Left hindlimb (tissue), 1 donor: ENCODE data around the gene ATP2B2.

Source experiments
- DNase-seq: peaks from one replicate; pipeline ENCODE4 v3.0.0-alpha.2; 2018

Gene ATP2B2

DNA sequence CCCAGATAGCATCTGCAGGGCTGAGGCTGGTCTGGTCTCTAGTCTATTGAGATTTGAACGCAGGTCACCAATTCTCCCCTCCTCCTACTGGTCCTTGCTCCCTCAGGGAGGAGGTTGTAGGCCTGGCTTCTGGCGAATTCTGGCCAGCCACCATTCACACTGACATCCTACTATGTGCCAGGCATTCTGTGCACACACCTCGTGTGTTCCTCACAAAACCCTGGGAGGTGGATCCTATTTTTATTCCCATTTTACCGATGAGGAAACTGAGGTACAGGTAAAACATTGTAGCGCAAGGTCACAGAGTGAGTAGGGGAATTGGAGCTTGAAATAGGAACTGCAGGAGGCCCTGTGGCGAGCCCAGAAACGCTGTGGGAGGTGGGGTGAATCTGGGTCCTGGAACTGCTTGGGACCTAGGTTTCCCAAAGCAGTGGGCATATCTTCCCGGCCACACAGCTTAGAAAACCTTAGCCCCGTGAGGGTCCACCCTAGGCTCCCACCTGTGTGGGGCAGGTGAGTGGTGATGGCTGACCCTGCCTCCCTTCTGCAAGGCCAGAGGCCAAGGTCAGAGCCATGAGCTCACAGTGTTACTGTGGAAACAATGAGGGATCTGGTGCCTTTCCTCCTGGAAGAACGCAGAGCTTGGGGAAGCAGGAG, 4.8 kb upstream of the ATP2B2 start:
- DNase-seq = no peak

DNA sequence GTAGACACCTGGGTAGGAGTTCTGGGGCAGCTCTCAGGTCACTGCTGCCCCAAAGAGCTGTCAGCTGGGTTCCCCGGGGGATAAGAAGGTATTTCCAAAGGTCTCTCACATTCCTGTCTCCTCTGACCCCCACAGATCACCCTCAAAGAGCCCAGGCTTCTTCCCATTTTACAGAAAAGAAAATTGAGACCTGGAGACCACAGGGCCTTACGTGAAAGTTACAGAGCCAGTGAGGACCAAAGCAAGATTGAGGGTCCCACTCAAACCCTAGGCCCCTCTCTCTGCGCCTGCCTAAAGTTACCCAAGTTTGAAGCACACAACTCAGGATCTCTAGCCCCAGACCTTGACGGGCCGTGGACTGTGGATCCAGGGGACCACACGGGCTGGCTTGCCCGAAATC, 3.9 kb upstream of the ATP2B2 start:
- no peak for DNase-seq

DNA sequence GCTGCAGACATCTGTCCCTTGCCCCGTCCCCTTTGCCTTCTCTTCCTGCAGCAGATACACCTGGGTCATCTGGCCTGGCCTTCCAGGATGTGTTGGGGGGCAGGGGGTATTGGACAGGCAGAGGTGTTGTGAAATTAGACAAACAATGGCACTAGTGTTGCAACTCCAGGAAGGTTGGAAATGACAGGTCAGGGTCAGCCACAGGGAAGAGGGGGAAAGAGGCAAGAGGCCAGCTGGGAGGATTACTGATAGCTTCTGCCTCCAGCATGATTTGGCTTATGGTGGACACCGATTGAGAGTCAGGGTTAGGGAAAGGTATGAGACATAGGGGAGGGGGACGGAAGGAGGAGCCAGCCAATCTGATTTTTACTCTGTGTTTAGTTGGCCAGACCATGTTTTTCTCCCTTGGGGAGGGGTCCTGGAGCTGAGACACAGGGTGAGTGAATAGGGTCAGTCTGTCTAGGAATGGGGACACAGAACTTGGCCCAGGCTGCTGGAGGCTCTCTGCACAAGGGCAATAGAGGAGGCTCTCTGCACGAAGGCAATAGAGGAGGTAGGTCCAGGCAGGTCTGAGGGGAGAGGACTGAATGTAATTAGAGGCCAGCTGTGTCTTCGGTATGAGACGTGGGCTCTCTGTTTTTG, 3.4 kb upstream of the ATP2B2 start:
- DNase-seq = no peak

DNA sequence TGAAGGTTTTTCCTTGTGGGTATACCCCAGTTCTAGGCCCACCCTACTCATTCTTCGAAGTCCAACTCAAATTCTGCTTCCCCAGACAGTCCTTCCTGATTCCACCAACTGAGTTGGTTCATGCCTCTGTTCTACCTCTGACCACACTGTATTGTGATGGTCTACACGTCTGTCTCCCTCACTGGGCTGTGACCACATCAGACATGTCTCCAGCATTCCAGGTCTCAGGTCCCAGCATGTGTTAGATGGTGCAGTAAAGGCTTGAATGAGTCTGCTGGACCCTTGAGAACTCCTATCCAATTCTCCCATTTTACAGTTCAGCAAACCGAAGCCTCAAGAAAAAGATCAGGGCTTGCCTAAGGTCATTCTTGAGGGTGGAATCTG, 2.8 kb upstream of the ATP2B2 start:
- DNase-seq = no peak

DNA sequence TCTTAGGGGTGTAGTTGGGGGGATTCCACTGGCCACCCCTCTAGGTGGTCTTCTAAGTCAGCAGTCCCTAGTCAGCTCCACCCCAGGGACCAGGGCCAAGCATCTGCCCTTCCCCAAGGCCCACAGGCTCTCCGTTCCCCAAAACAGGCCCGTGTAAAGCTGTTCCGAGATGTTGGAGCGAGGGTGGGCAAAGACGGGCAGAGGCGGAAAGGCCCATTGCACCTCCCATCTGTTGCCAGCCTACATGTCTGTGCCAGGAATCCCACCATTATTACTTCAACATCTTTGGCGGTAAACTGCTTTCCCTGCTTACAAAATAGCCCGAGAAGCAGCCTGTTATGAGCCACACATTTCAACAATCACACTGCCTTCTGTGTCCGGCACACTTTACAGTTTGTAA, 1.9 kb upstream of the ATP2B2 start:
- no peak for DNase-seq

DNA sequence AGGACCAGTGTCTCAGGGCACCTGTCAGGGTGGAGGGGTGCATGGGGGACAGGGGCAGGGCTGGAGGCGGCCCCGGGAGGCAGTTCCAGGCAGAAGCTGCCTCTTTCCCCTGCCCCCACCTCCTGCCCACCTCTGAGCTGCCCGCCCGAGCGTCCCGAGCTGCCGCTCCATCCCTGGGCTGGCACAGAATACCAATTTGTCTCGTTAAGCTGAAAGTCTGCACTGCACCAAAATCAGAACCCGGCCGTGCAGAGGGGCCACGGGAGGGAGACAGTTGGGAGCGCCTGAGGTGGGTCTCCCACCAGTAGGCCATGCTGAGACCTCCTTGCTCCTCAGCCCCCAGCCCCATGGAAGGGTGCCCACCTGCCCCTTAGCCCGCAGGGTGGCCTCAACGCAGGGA, 1.3 kb upstream of the ATP2B2 start:
- no peak for DNase-seq

DNA sequence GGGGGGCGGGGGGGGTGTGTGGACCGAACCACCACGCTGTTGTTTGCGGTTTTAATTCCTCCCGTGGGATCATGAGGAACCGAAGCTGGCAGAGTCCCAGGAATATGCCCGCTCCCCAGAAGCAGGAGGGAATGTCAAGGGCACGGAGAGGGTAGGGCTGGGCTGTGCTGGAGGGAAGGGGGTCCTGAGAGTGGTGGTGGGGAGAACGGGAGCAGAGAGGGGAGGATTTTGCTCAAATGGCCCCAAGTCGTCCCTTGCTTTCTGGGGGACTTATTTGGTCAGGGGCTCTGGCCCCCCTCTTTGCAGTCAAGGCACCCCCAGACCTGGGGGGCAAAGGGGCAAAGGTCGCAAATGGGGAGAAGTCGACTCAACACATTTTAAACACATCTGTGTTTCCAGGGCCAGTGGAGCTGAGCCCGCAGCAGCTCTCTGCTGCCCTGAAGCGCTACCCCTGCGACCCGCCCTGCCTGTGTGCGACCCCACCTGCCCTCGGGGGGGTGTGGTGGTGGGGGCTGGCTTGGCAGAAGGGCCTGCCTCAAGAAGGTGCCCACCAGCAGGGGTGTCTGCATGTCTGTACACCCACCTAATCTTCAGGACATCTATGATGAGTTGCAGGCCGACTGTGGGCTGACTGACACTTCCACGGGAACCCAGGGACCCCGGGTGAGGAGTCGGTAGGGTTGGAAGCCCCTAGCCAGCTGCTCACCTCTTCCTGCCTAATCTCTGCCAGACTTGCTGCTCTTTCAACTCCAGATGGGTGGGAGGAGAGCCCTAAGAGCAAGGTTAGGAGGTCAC, 602 bp upstream of the ATP2B2 start:
- no peak for DNase-seq

DNA sequence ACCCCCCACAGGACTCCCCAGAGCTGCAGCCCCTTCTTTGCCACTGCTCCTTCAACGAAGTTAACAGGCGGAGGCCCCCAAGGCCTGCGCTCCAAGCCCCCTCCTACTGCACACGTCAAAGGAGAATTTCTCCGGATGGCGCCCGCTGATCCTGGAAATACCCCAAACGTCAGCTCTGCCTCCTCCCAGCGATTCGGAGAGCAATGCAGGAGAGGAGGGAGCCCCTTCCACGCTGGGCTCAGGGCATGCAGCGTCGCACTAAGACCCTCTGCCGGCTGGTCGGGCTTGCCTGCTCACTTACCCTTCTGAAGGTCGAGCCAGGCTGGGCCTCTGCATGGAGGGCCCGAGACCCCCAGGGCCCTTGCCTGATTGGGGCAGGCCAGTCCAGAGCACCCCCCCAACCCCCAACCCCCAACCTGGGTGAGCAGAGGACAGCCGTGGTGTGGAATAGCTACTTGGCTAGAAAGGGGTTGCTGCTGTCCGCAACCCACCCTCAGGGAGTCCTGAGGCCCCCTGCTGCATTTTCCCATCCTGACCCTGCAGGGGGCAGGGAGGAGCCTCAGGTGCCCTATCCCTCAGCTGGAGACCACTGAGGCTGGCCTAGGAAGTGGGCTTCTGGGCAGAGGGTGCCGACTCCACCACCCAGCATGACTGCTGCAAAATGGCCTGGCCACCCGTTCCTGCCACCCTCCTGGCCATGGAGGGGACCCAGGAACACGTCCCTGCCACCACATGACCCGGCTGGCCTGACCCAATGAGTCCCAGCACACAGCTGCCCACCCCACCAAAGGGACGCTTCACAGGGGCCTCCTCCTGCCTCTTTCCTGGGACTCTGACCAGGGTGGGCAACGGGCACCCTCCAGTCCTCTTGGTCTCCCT, 976 bp downstream of the ATP2B2 start:
- DNase-seq = no peak

DNA sequence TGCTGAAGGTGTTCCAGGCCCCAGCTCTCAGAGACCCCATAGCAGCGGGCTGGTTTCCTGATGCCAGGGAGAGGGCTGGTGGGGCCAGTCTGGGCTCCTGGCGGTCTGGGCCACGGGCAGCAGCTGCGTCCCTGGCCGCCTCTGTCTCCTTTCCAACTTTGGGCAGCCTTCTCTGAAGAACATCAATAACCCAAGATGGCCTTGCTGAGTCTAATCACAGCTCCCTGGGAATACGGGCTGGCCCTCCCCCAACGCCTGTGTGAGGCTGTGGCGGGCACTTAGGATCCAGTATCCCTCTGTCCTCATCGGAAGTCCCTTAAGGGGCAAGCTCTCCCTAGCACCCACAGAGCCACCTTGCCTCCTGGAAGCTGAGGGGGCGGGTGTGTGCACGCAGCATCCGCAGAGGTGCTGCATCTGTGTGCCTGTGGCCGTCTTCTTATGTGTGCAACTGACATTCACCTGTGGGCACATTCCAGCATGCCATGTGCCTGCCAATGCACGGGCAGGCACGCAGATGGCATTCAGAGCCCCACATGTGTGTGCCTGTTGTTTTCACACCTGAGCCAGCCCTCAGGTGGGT, 2.1 kb downstream of the ATP2B2 start:
- no peak for DNase-seq

DNA sequence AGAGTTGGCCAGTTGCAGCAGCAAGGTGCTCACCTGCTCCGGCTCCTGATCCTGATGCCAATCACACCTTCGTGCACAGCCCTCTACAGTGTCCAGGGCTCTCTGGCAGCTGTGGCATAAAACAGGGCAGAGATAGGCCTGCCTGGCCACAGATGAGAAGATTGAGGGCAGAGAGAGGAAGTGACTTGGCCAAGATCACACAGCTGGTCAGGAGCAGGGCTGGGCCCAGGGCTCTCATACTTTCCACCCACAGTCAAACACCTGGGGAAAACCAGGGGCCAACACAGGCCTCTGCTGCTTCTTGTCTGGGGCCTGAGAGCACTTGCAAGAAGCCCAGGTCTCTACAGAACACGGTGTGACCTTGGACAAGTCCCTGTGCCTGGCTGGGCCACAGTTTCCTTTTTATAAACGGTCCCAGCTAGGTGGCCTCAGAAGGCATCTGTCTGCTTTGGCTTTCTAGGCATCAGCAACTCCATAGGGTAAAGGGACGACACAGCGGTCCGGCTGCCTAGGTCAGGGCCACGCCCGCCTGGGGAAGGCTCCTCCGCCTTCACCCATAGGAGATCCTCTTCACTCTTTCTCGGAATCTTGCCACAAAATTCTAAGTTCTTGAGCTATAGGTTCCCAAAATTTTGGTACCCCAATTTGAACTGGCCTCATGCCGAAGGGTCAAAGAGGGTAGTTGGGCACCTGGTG, 3.1 kb downstream of the ATP2B2 start:
- no peak for DNase-seq

DNA sequence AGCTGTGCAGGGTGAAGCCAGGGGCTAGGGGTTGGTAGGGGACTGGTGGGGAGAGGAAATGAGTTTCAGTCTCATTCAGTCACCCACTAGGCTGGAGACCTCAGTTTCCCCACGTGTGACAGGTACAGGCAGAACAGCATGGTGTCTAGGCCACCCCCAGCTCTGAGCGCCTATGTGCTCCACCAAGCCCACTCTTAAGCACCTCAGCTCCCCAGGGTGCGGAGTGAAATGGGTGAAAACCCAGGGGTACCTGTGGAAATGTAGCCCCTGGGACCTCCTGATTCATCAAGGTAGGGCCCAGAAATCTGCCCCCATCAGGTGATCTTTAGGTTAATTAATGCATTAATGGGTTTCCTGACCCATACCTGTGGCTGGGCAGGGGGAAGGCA, 3.7 kb downstream of the ATP2B2 start:
- DNase-seq = no peak

DNA sequence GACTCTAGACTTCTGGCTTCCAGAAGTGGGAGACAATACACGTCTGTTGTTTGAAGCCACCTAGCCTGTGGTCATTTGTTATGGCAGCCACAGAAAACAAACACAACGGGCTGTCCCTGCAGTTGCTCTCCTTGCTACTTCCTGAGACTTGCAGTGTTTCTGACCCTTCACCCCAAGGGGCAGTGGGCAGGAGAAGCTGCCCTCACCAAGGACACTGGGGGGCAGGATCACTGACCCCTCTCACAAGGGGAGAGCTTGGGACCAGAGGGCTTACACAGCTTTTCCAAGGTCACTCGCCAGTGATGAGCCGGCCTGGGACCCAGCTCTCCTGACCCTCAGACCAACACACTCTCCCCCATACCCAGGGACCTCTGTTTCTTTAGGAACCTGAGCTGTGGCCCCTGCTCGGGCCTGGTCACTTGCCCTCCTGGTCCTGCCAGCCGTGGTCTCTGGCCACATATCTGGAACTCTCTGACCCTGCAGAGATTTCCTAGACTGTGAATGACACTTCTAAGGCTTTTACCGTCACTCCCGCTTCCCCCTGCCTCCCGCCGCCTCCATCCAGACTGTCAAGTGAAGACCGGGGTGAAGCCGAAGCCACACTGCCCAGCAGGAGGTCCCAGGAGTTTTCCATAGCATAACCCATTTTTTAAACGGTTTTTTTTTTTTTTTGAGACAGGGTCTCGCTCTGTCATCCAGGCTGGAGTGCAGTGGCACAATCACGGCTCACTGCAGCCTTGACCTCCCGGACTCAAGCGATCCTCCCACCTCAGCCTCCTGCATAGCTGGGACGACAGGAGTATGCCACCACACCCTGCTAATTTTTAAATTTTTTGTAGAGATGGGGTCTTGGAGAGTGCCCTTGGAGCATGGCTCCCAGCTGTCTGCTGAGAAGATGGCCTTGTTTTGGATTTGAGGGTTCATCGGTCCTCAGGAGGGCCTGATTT, 4.4 kb downstream of the ATP2B2 start:
- DNase-seq = no peak

DNA sequence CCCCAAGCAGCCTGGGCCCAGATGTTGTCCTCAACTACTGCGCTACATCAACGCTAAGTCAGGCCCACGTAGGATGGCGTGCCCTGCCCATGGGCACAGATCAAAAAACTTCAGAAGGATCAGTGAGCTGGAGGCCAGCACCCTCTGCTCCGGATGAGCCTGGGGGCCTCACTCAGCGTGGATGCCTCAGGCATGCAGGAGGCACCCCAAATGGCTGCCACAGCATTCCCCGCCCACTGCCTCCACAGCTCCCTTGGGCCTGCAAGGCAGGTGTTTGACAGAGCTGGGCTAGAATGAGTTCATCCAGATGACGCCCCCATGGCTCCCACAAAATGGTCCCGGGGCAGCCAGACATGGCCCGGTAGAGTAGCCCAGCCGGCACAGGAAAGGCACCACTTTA, 7.1 kb downstream of the ATP2B2 start:
- DNase-seq = no peak

DNA sequence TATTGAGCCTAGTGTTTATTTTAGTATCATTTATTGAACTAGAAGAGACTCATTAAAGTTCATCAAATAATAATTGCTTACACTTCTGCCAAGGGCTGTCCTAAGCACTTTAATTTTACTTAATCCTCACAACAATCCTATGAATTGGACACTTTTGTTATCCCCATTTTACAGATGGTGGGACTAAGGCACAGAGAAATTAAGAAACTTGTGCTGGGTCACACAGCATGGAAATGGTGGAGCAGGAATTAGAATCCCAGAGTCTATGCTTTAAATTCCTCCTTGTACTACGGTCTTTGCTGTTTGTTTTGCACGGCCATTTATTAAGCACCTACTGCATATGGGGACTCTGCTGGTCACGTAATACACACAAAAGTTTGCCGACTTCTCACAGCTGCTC, 7.9 kb downstream of the ATP2B2 start:
- no peak for DNase-seq

DNA sequence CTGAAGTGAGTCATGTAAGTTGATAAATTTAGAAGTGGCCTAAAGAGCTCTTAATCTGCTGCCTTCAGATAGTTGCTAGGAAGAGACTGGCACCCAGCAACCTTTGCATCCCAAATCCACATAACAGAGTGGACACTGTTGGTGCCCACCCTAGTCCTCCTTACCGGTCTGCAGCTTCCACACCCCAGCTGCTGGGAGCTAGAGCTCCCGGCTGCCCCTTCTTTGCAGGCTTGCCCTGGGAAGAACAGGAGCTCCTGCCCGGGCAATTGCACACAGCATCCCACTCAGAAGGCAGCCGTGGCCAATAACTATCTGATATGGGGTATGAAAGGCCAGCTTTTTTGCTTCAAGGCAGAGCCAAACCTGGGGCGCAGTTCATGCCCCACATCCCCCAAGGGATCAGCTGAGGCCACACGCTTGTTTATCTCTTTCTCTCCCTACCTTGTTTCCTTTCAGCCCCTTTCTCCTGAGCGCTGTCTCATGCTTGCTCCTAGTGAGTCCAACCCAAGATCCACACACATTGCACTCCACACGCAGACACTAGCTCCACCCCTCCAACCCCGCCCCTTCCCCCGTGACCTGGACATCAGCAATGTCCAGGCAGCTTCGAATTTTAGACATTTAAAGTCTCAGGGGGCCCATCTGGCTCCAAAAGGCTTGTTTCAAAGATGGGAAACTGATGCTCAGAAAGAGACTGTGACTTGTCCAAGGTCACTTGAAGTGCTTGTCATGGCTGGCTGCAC, 9.1 kb downstream of the ATP2B2 start:
- no peak for DNase-seq

DNA sequence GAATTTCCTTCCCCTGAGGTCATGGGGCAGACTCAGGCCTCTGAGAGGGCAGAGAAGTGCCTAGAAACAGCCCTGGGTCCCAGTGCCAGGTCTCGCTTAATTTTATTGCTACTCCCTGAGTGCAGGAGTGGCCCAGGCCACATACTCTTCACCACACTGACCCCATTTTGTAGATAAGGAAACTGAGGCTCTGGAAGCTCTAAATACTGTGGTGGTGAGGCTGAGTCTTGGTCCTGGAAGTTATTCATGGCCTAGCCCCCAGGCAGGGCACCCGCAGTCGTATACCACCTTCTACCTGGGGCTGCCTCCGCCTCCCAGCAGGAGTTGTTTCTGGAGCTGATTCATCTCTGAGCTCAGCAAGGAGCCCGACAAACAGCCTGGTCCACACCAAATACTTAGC, 9.8 kb downstream of the ATP2B2 start:
- no peak for DNase-seq

DNA sequence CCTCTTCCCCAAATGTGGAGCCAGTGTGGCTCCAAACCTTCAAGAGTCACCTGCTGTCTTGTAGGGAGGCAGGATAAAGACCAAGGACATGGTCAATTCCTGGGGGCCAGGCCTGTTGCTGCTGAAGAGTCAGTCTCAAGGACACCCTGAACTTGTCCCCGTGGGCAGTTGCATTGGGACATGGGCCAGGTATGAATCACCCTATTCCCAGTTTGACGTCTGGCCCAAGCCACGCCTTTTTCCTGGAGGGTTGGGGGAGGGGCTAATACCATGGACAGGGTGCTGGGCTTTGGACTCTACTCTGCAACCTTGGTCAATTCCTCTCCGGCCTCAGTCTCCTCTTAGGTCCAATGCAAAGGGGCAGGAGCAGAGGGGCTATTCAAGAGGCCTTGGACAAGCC, 10.4 kb downstream of the ATP2B2 start:
- no peak for DNase-seq

DNA sequence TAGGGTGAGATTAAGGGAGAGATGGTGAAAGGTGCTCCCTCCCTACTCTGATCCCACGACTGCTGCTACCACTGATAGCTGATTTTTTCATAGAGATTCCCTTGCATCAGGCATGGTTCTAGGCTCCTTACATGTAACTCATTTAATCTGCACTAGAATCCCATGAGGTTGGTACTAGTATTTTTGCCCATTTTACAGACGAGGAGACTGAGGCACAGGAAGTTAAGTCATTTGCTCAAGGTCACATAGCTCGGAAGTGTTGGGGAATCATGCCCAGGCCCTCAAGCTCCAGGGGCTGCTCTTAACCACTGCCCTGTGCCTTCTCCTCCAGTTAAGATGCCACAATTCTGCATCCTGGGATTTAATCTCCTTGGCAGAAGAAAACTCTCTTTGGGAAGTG, 11.2 kb downstream of the ATP2B2 start:
- DNase-seq = no peak

DNA sequence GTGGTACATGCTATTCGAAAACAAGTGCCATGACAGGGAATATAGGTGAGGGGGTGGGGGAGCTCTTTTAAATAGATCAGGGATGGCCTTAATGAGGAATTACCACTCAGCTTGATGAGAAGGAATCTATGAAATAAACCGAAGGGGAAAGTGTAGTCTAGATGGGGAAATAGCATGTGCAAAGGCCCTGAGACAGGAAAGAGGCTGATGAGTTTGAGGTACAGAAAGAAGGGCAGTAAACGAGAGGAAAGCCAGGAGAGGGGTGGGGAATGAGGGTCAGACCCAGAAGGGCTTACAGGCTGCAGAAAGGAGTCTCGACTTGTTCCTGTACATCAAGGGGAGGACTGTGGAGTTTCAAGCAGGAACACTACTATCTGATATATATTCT, 12.2 kb downstream of the ATP2B2 start:
- no peak for DNase-seq
